ENCODE measurements around the gene ZNF331. TPM values are rescaled to one million over a fixed set of nuclear protein-coding genes. Genes with fewer than 3 reads are reported as not detected.

The ZNF331 gene
- total RNA-seq, 1 experiment from 2014 or later: 29.8 TPM

GRCh38 chr19:53521373-53522202 is 16.4 kb upstream of the ZNF331 start:
- Histone ChIP-seq H3K4me1 (ENCODE audit: insufficient read depth, low read length, poor library complexity, severe bottlenecking) (no peaks in the 10 kb centered on the region), H3K9me3 (ENCODE audit: low read depth, low read length, poor library complexity, severe bottlenecking) (peaks cover 18% of the 10 kb centered on the region), H3K27ac (ENCODE audit: low read depth, low read length, poor library complexity, severe bottlenecking) (peak overlapping the region; percentile 68), H3K27me3 (replicated peaks; ENCODE audit: insufficient read depth, low read depth, low read length, poor library complexity) (no peaks in the 10 kb centered on the region), H3K4me3 (ENCODE audit: low read depth, low read length, poor library complexity, severe bottlenecking) (peak overlapping the region; percentile 83), H3K36me3 (ENCODE audit: insufficient read depth, low read length, poor library complexity, severe bottlenecking) (no peaks in the 10 kb centered on the region)
- CTCF ChIA-PET: no interaction called here
- no peak for TF ChIP-seq EZH2 (IDR thresholded peaks at IDR 0.05; ENCODE audit: borderline replicate concordance, low read depth, low read length, poor library complexity, severe bottlenecking)
- no peak for TF ChIP-seq CTCF (conservative IDR thresholded peaks at IDR 0.05; ENCODE audit: low read depth, low read length)
- DNase-seq (ENCODE audit: low spot score): no peak
- TSS peak; percentile 55 for BruUV-seq (replicated peaks)
- intact Hi-C loops (cut with micrococcal nuclease; ENCODE audit: unreplicated experiment): no loop called here
- POLR2A ChIA-PET (ENCODE audit: low non-redundant PET): no interaction called here

GRCh38 chr19:53525922-53526321 is 12.0 kb upstream of the ZNF331 start:
- Histone ChIP-seq H3K27me3 (replicated peaks; ENCODE audit: insufficient read depth, low read depth, low read length, poor library complexity) (no peaks in the 10 kb centered on the region), H3K4me1 (ENCODE audit: insufficient read depth, low read length, poor library complexity, severe bottlenecking) (no peaks in the 10 kb centered on the region), H3K27ac (ENCODE audit: low read depth, low read length, poor library complexity, severe bottlenecking) (no peak overlapping the region), H3K9me3 (ENCODE audit: low read depth, low read length, poor library complexity, severe bottlenecking) (peaks cover 8% of the 10 kb centered on the region), H3K36me3 (ENCODE audit: insufficient read depth, low read length, poor library complexity, severe bottlenecking) (no peaks in the 10 kb centered on the region), H3K4me3 (ENCODE audit: low read depth, low read length, poor library complexity, severe bottlenecking) (no peak overlapping the region)
- no TSS peak for BruUV-seq (replicated peaks)
- TF ChIP-seq CTCF (conservative IDR thresholded peaks at IDR 0.05; ENCODE audit: low read depth, low read length) (no peak), EZH2 (IDR thresholded peaks at IDR 0.05; ENCODE audit: borderline replicate concordance, low read depth, low read length, poor library complexity, severe bottlenecking) (no peak)
- intact Hi-C loops (cut with micrococcal nuclease; ENCODE audit: unreplicated experiment): no loop called here
- DNase-seq (ENCODE audit: low spot score): no peak
- ChIA-PET CTCF (no interaction called here), POLR2A (ENCODE audit: low non-redundant PET) (no interaction called here)

- TF ChIP-seq EZH2 (IDR thresholded peaks at IDR 0.05; ENCODE audit: borderline replicate concordance, low read depth, low read length, poor library complexity, severe bottlenecking) (no peak), CTCF (conservative IDR thresholded peaks at IDR 0.05; ENCODE audit: low read depth, low read length) (no peak)
- no peaks in the 10 kb centered on the region for H3K27me3 ChIP-seq (replicated peaks; ENCODE audit: insufficient read depth, low read depth, low read length, poor library complexity)
- no peak overlapping the region for H3K27ac ChIP-seq (ENCODE audit: low read depth, low read length, poor library complexity, severe bottlenecking)
- H3K36me3 ChIP-seq (ENCODE audit: insufficient read depth, low read length, poor library complexity, severe bottlenecking): no peaks in the 10 kb centered on the region
- H3K4me3 ChIP-seq (ENCODE audit: low read depth, low read length, poor library complexity, severe bottlenecking): no peak overlapping the region
- CTCF ChIA-PET: no interaction called here
- peaks cover 7% of the 10 kb centered on the region for H3K9me3 ChIP-seq (ENCODE audit: low read depth, low read length, poor library complexity, severe bottlenecking)
- DNase-seq (ENCODE audit: low spot score): no peak
- intact Hi-C loops (cut with micrococcal nuclease; ENCODE audit: unreplicated experiment): no loop called here
- H3K4me1 ChIP-seq (ENCODE audit: insufficient read depth, low read length, poor library complexity, severe bottlenecking): no peaks in the 10 kb centered on the region
- no TSS peak for BruUV-seq (replicated peaks)
- POLR2A ChIA-PET (ENCODE audit: low non-redundant PET): no interaction called here
These were observed 7.3 kb upstream of the ZNF331 start for GRCh38 chr19:53530622-53531021.
